DND-41 (cell line): ENCODE results near the gene EAF2.

ENCODE experiments used
- ATAC-seq: fragments of 200-7000 bp; cut with Tn5 transposase; 3 replicates; pipeline ENCODE4 v1.9.1; 2021; ENCODE audit warnings: low read depth; ENCODE audit not compliant: insufficient read depth
- DNase-seq: peaks from one replicate; pipeline ENCODE4 v3.0.0-alpha.2; 2020
- H2AFZ ChIP-seq: 2 replicates; pipeline ENCODE4 v1.6.0; 2012; ENCODE audit warnings: low read depth, low read length
- H3K27ac ChIP-seq: 2 replicates; pipeline ENCODE4 v1.5.1; 2012; ENCODE audit warnings: low read length, inconsistent platforms
- H3K27me3 ChIP-seq: fragments of 200-600 bp; sonication (generic); 2 replicates; pipeline ENCODE4 v1.6.0; 2012; ENCODE audit warnings: low read length, mild to moderate bottlenecking, inconsistent platforms; ENCODE audit not compliant: insufficient read depth, poor library complexity
- H3K36me3 ChIP-seq: 2 replicates; pipeline ENCODE4 v1.5.1; 2012; ENCODE audit warnings: low read length, inconsistent platforms; ENCODE audit not compliant: insufficient read depth
- H3K4me1 ChIP-seq: 2 replicates; pipeline ENCODE4 v1.5.1; 2012; ENCODE audit warnings: mild to moderate bottlenecking, low read length; ENCODE audit not compliant: insufficient read depth
- H3K4me2 ChIP-seq: 2 replicates; pipeline ENCODE4 v1.6.0; 2012; ENCODE audit warnings: mild to moderate bottlenecking, moderate library complexity, low read length, inconsistent platforms; ENCODE audit not compliant: insufficient read depth
- H3K4me3 ChIP-seq, 2 experiments: fragments of 200-600 bp in 1 of 2; shearing (Covaris generic) in 1 of 2; 2 replicates each; pipeline ENCODE4 v1.5.1; 2012 to 2016; ENCODE audit warnings: inconsistent platforms in 2 of 2, low read length in 2 of 2, mild to moderate bottlenecking in 2 of 2, low read depth in 1 of 2, moderate library complexity in 1 of 2
- H3K79me2 ChIP-seq: 2 replicates; pipeline ENCODE4 v1.6.0; 2012; ENCODE audit warnings: low read length, inconsistent platforms; ENCODE audit not compliant: insufficient read depth
- H3K9ac ChIP-seq: 2 replicates; pipeline ENCODE4 v1.6.0; 2012; ENCODE audit warnings: low read depth, mild to moderate bottlenecking, inconsistent platforms, low read length, moderate library complexity
- H3K9me3 ChIP-seq: 2 replicates; pipeline ENCODE4 v1.5.1; 2012; ENCODE audit warnings: low read length, moderate library complexity, mild to moderate bottlenecking, inconsistent platforms; ENCODE audit not compliant: insufficient read depth, severe bottlenecking
- H4K20me1 ChIP-seq: 2 replicates; pipeline ENCODE4 v1.6.0; 2012; ENCODE audit warnings: low read length; ENCODE audit not compliant: insufficient read depth
- EZH2 ChIP-seq: IDR thresholded peaks from 3 replicates; pipeline ENCODE4 v1.6.1; 2012; ENCODE audit warnings: borderline replicate concordance, low read depth, mild to moderate bottlenecking, moderate library complexity, low read length, inconsistent platforms; ENCODE audit not compliant: severe bottlenecking
- TF ChIP-seq, protein P1 (sequence below): IDR thresholded peaks from 2 replicates; pipeline ENCODE4 v1.5.1; 2012; ENCODE audit warnings: borderline replicate concordance, low read length, moderate library complexity, mild to moderate bottlenecking; ENCODE audit not compliant: poor library complexity, severe bottlenecking; ENCODE audit errors: extremely low read depth

Gene EAF2

DNA sequence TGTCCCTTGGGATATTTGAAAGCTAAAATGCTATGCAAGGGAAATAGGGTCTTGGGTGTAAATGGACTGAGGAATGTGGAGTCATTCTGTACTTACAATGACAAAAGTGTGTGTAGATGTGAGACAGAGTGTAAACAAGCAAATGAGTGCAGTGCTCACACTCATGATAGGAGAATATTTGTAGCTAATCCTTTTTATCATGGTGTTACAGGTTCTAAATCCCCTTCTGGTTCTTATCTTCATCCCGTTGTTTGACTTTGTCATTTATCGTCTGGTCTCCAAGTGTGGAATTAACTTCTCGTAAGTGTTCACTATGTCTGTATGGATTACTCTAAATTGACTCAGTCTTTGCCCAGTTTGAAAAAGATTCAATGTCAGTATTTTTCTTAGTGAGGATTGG, 89.7 kb downstream of the EAF2 start:
- no peaks in the 10 kb centered on the region for H3K4me1 ChIP-seq
- no peak overlapping the region for H3K4me2 ChIP-seq
- no peak for TF ChIP-seq EZH2
- TF ChIP-seq, protein P1, sequence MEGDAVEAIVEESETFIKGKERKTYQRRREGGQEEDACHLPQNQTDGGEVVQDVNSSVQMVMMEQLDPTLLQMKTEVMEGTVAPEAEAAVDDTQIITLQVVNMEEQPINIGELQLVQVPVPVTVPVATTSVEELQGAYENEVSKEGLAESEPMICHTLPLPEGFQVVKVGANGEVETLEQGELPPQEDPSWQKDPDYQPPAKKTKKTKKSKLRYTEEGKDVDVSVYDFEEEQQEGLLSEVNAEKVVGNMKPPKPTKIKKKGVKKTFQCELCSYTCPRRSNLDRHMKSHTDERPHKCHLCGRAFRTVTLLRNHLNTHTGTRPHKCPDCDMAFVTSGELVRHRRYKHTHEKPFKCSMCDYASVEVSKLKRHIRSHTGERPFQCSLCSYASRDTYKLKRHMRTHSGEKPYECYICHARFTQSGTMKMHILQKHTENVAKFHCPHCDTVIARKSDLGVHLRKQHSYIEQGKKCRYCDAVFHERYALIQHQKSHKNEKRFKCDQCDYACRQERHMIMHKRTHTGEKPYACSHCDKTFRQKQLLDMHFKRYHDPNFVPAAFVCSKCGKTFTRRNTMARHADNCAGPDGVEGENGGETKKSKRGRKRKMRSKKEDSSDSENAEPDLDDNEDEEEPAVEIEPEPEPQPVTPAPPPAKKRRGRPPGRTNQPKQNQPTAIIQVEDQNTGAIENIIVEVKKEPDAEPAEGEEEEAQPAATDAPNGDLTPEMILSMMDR = no peak
- ATAC-seq = no peak
- no peaks in the 10 kb centered on the region for H3K79me2 ChIP-seq
- H4K20me1 ChIP-seq = no peaks in the 10 kb centered on the region
- H3K36me3 ChIP-seq = no peaks in the 10 kb centered on the region
- no peak overlapping the region for H3K4me3 ChIP-seq
- H3K9ac ChIP-seq = no peak overlapping the region
- no peaks in the 10 kb centered on the region for H3K9me3 ChIP-seq
- no peak overlapping the region for H3K27ac ChIP-seq
- H2AFZ ChIP-seq = no peak overlapping the region
- DNase-seq = no peak
- no peaks in the 10 kb centered on the region for H3K27me3 ChIP-seq

- Histone ChIP-seq H3K27me3 (no peaks in the 10 kb centered on the region), H3K9ac (no peak overlapping the region), H3K27ac (no peak overlapping the region), H3K36me3 (no peaks in the 10 kb centered on the region), H2AFZ (no peak overlapping the region), H3K9me3 (no peaks in the 10 kb centered on the region), H3K79me2 (no peaks in the 10 kb centered on the region), H3K4me1 (no peaks in the 10 kb centered on the region), H3K4me3 (no peak overlapping the region), H3K4me2 (no peak overlapping the region), H4K20me1 (no peaks in the 10 kb centered on the region)
- TF ChIP-seq, protein P1 = no peak
- no peak for TF ChIP-seq EZH2
- ATAC-seq (no peak), DNase-seq (no peak)
These were observed 91.4 kb downstream of the EAF2 start for GRCh38 chr3:121926380-121926779.
